Upper lobe of left lung (tissue), 6 donors: ENCODE data around the gene CDH22. TPM values are rescaled to one million over a fixed set of nuclear protein-coding genes. Genes with fewer than 3 reads are reported as not detected.

Experiments
- ATAC-seq, 2 donors: fragments of 200-7000 bp; cut with Tn5 transposase; one replicate each; pipeline ENCODE4 v1.9.1; 2022; ENCODE audit warnings: mild to moderate bottlenecking in 2 of 2, moderate library complexity in 2 of 2; ENCODE audit not compliant: low FRiP score in 2 of 2
- DNase-seq, 2 donors: peaks; one replicate each; pipeline ENCODE4 v3.0.0-alpha.2; 2019 to 2020
- H3K27ac ChIP-seq, 4 donors: fragments of 200-600 bp; sonication (generic); one replicate each; pipeline ENCODE4 v1.5.1; 2016 to 2019
- H3K27me3 ChIP-seq, 4 donors: fragments of 200-600 bp; sonication (generic); one replicate each; pipeline ENCODE4 v1.5.1; 2017 to 2019
- H3K36me3 ChIP-seq, 4 donors: fragments of 200-600 bp; sonication (generic); one replicate each; pipeline ENCODE4 v1.5.1; 2016 to 2019
- H3K4me1 ChIP-seq, 4 donors: fragments of 200-600 bp; sonication (generic); one replicate each; pipeline ENCODE4 v1.5.1; 2018 to 2019
- H3K4me3 ChIP-seq, 4 donors: fragments of 200-600 bp; sonication (generic); one replicate each; pipeline ENCODE4 v1.5.1; 2017 to 2019; ENCODE audit warnings: mild to moderate bottlenecking in 2 of 4, moderate library complexity in 1 of 4
- H3K9me3 ChIP-seq, 4 donors: fragments of 200-600 bp; sonication (generic); one replicate each; pipeline ENCODE4 v1.5.1; 2018 to 2019
- EP300 ChIP-seq, 4 donors: sonication (generic); formaldehyde crosslinking; IDR thresholded peaks; one replicate each; pipeline ENCODE4 v1.5.1; 2017; ENCODE audit warnings: antibody characterized with exemption in 4 of 4, control low read depth in 2 of 4
- POLR2A ChIP-seq, 4 donors: fragments of 450-650 bp; IDR thresholded peaks; one replicate each; pipeline ENCODE4 v1.5.1; 2016 to 2017; ENCODE audit warnings: antibody characterized with exemption in 4 of 4, mild to moderate bottlenecking in 2 of 4
- POLR2AphosphoS5 ChIP-seq, 2 donors: sonication (generic); formaldehyde crosslinking; IDR thresholded peaks; one replicate each; pipeline ENCODE4 v1.5.1; 2017; ENCODE audit warnings: antibody characterized with exemption in 2 of 2
- WGBS, 2 donors: methylation state at CpG; one replicate each; pipeline ENCODE4 v1.1.5; 2017 to 2018; 5-methylcytosine and 5-hydroxymethylcytosine counted together
- total RNA-seq, 6 donors: library from RNA; depleted of rRNA in 4 of 6; stranded (reverse); fragments of >200 nt in 4 of 6; gene quantifications; one replicate each; pipeline versions ENCODE4 v1.1.0 to v1.2.1, GENCODE V29; 2016 to 2021
- TF ChIP-seq, protein P1 (sequence below), 6 experiments: fragments of 450-650 bp in 4 of 6; fragments of 200-600 bp in 2 of 6; sonication (generic) in 2 of 6; IDR thresholded peaks; one replicate each; pipeline ENCODE4 v1.5.1; 2016 to 2019; ENCODE audit warnings: antibody characterized with exemption in 6 of 6
- donor health status: DM: no; HTN: no; CAD: no; lungs with moderate emphysema.
- donor health status: DM: no; HTN: yes; CAD: no; lungs with severe emphysema.

The CDH22 gene
- total RNA-seq, 6 donors from 2014 or later = 0.10 to 0.40 (median 0.24) TPM; not detected in 2

DNA sequence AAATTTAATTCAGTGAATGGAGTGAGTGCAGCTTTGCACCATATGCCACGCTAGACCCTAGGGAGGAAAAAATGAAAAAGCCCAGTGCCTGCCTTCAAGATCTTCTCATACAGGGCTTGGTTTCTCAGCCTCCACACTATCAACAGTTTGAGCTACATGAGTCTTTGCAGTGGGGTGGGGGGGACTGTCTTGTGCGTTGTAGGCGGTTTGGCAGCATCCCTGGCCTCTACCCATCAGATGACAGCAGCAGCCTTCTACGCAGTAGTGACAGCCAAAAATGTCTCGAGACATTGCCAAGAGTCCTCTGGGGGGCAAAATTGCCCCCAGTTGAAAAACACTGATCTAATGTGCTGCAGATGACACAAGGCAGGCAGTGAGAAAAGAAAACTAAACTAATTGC, 6.2 kb downstream of the CDH22 start:
- H3K36me3 ChIP-seq = no peaks in the 10 kb centered on the region
- no peak overlapping the region for H3K4me3 ChIP-seq
- H3K4me1 ChIP-seq = peaks cover under 1 to 5% (median 3%) of the 10 kb centered on the region in 4 donors
- DNase-seq (no peak), ATAC-seq (no peak)
- TF ChIP-seq, protein P1, sequence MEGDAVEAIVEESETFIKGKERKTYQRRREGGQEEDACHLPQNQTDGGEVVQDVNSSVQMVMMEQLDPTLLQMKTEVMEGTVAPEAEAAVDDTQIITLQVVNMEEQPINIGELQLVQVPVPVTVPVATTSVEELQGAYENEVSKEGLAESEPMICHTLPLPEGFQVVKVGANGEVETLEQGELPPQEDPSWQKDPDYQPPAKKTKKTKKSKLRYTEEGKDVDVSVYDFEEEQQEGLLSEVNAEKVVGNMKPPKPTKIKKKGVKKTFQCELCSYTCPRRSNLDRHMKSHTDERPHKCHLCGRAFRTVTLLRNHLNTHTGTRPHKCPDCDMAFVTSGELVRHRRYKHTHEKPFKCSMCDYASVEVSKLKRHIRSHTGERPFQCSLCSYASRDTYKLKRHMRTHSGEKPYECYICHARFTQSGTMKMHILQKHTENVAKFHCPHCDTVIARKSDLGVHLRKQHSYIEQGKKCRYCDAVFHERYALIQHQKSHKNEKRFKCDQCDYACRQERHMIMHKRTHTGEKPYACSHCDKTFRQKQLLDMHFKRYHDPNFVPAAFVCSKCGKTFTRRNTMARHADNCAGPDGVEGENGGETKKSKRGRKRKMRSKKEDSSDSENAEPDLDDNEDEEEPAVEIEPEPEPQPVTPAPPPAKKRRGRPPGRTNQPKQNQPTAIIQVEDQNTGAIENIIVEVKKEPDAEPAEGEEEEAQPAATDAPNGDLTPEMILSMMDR (IDR thresholded peaks at IDR 0.05) = no peak
- no peak for TF ChIP-seq EP300 (IDR thresholded peaks at IDR 0.05)
- no peak for TF ChIP-seq POLR2A (IDR thresholded peaks at IDR 0.05)
- TF ChIP-seq POLR2AphosphoS5 (IDR thresholded peaks at IDR 0.05) = no peak
- WGBS, 2 donors = 80 to 82% methylated on average over 4 to 5 of the region's 5 CpGs
- H3K27ac ChIP-seq = no peak overlapping the region
- H3K9me3 ChIP-seq = no peaks in the 10 kb centered on the region
- H3K27me3 ChIP-seq = peaks cover 0 to 11% (median 4%) of the 10 kb centered on the region in 4 donors

DNA sequence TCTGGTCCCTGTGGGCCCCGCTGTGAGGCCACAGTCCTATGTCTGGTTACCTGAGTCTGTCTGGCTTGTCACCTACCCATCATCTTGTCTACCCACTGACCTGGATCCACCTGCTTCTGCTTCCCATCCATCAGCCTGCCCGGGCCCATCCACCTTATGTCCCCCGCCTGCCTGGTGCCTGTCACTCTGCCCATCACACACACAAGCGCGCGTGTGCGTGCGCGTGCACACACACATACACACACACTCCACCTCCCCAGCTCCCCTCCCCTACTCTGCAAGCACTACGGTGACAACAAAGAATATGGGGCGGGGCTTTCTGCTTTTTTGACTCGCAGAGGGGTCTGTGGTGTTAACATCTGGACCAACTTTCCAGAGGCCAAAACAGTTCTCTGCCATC, 8.0 kb downstream of the CDH22 start:
- no peaks in the 10 kb centered on the region for H3K36me3 ChIP-seq
- no peak overlapping the region for H3K4me3 ChIP-seq
- ATAC-seq (no peak), DNase-seq (peak in 1 of 2 donors; percentile 53)
- H3K27me3 ChIP-seq = peaks cover 0 to 5% (median 0%) of the 10 kb centered on the region in 4 donors
- WGBS, 2 donors = 84 to 87% methylated on average over 11 to 12 of the region's 12 CpGs
- TF ChIP-seq, protein P1 (IDR thresholded peaks at IDR 0.05) = no peak
- TF ChIP-seq POLR2A (IDR thresholded peaks at IDR 0.05) (no peak), POLR2AphosphoS5 (IDR thresholded peaks at IDR 0.05) (no peak), EP300 (IDR thresholded peaks at IDR 0.05) (no peak)
- no peak overlapping the region for H3K27ac ChIP-seq
- no peaks in the 10 kb centered on the region for H3K4me1 ChIP-seq
- H3K9me3 ChIP-seq = no peaks in the 10 kb centered on the region

GRCh38 chr20:46299078-46299477, 9.2 kb downstream of the CDH22 start:
- no peak overlapping the region for H3K27ac ChIP-seq
- no peak for DNase-seq
- H3K4me3 ChIP-seq = no peak overlapping the region
- no peaks in the 10 kb centered on the region for H3K4me1 ChIP-seq
- TF ChIP-seq, protein P1 (IDR thresholded peaks at IDR 0.05) = no peak
- no peaks in the 10 kb centered on the region for H3K9me3 ChIP-seq
- 55% methylated on average over 7 of the region's 7 CpGs for WGBS, 2 donors
- peaks cover 0 to 4% (median 0%) of the 10 kb centered on the region in 4 donors for H3K27me3 ChIP-seq
- no peaks in the 10 kb centered on the region for H3K36me3 ChIP-seq
- no peak for ATAC-seq

DNA sequence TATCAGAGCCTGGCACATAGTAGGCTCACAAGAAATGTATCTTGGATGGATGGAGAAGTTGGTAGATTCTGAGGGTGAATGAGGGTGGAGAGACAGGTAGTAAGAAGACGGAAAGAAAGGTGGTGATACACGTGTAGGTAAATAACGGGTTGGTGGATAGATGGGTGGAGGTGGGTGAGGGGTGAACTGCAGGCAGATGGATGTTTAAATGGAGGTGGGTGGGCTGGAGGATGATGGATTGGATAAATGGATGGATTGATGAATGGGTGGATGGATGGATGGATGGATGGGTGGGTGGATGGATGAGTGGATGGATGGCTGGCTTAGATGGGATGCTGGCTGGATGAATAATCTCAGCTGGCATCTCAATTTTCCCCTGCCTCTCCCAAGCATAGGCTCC, 9.9 kb downstream of the CDH22 start:
- TF ChIP-seq EP300 (IDR thresholded peaks at IDR 0.05) = no peak
- TF ChIP-seq POLR2AphosphoS5 (IDR thresholded peaks at IDR 0.05) = no peak
- no peak for TF ChIP-seq POLR2A (IDR thresholded peaks at IDR 0.05)
- TF ChIP-seq, protein P1 (IDR thresholded peaks at IDR 0.05) = no peak
- DNase-seq (no peak), ATAC-seq (no peak)
- Histone ChIP-seq H3K27me3 (peaks cover 0 to 4% (median 0%) of the 10 kb centered on the region in 4 donors), H3K9me3 (no peaks in the 10 kb centered on the region), H3K27ac (no peak overlapping the region), H3K36me3 (no peaks in the 10 kb centered on the region), H3K4me1 (no peaks in the 10 kb centered on the region), H3K4me3 (no peak overlapping the region)
- 72 to 91% methylated on average over 3 of the region's 3 CpGs for WGBS, 2 donors

DNA sequence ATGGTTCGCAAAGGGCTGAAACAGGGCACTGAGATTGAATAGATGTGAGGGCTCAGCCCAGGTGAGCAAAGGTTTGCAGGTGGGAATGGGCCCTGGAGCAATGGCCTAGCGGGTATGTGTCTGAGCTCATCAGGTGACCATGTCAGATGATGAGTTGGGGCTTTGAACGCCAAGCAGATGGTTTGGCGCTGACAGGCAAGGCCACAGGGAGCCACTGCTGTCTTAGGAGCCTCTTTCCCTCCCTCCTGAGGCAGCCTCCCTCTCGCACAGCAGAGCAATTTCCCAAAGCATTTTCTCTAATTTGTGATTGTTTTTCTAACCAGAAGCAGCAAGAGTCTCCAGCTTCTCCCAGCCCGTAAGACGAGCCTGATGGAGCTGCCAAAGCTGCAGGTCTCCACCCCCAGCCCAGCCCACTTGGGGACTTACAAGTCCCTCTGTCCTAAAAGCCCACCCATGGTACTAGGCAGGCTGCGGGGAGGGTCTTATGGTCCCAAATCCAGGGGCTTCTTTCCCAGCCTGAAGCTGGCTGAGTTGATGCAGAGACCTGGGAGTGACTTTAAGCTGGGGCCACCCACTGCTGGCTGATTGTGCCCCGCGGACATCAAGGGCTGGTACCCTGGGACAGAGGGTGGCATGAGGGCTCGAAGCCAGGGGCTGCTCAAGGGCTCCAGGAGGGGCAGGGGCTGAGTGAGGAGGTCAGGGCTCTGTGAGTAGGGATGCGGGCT, 11.6 kb downstream of the CDH22 start:
- no peak for ATAC-seq
- no peak for TF ChIP-seq POLR2A (IDR thresholded peaks at IDR 0.05)
- no peak for TF ChIP-seq EP300 (IDR thresholded peaks at IDR 0.05)
- no peak for TF ChIP-seq POLR2AphosphoS5 (IDR thresholded peaks at IDR 0.05)
- TF ChIP-seq, protein P1 (IDR thresholded peaks at IDR 0.05) = no peak
- Histone ChIP-seq H3K9me3 (no peaks in the 10 kb centered on the region), H3K27ac (no peak overlapping the region), H3K4me1 (no peaks in the 10 kb centered on the region), H3K36me3 (no peaks in the 10 kb centered on the region), H3K27me3 (peaks cover 0 to 4% (median 0%) of the 10 kb centered on the region in 4 donors), H3K4me3 (no peak overlapping the region)
- WGBS, 2 donors = 46 to 63% methylated on average over 9 to 12 of the region's 12 CpGs
- no peak for DNase-seq
